HG02610 (cell line): ENCODE data around the gene DIP2B.
"Not testable (repeated sequence)": the region's sequence is repeated elsewhere in the genome, so short reads cannot be mapped to it uniquely, and the experiment has no call there.

Source experiments
- ATAC-seq: cut with Tn5 transposase; IDR thresholded peaks from one replicate; pipeline ENCODE4 v1.9.1; 2021; ENCODE audit warnings: mild to moderate bottlenecking, moderate library complexity; ENCODE audit not compliant: unreplicated experiment

The DIP2B gene

DNA sequence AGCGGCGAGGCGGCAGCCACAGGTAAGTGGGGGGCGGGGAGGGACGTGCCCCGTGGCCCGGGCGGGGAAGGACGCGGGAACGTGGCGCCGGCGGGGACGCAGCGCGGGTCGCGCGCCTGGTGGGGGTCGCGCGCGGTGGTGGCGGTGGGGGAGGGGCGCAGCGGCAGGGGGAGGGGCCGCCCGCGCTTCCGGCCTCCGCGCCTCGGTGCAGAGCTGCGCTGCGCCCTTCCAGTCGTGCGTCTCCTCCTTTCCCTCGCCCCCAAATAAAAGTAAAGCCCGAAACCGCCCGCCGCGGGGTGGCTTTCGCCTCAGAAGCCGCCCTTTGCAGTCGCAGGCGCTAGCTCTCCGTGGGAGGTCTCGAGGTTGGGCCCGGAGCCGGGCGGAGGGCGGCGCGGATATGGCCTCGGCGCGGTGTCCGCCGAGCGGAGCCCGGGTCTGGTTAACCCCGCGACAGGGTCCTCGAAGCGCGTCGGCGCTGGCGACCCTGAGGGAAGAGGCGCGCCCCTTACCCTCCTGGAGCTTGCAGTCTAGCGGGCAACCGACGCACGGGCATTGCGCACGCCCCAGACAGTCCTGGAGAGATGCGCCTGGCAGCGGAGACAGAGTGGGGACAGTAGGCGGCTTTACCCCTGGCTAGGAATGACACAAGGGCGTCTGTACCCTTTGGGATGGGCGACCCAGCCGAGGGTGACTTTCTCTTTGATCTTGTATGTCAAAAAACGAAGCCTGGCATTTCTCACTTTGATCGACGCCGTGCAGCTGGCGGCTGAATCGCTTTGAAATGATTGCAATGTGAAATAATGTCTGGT lies 259.7 kb downstream of the DIP2B start:
- ATAC-seq: peak; percentile 33

DNA sequence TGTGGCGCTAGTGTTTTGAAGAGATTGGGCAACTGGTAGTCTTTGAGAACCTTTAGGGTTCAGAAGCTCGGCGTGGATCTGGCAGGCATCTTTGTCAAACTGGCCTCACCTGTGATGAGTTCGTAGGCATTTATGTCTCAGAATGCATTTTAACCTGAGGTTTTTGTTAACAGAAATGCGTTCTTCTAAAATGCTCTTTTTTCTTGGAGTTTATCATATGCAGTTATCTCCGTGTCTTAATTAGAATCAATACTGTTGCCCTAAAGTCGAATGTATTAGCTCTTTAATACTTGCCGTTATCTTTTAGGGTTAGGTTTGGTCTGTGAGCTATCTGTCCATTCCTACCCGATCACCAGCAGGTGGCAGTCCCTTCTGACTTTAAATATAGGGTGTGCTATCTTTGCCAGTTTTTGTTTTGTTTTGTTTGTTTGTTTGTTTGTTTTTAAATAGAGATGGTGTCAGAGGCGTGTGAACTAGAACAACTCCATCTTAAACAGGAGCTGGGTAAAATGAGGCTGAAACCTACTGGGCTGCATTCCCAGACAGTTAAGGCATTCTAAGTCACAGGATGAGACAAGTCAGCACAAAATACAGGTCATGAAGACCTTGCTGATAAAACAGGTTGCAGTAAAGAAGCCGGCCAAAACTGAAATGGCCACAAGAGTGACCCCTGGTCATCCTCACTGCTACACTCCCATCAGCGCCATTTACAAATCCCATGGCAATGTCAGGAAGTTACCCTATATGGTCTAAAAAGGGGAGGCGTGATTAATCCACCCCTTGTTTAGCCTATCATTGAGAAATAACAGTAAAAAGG lies 260.5 kb downstream of the DIP2B start:
- peak; percentile 41 for ATAC-seq

- ATAC-seq: no peak
Measured at GRCh38 chr12:50768391-50768790, 263.6 kb downstream of the DIP2B start.

DNA sequence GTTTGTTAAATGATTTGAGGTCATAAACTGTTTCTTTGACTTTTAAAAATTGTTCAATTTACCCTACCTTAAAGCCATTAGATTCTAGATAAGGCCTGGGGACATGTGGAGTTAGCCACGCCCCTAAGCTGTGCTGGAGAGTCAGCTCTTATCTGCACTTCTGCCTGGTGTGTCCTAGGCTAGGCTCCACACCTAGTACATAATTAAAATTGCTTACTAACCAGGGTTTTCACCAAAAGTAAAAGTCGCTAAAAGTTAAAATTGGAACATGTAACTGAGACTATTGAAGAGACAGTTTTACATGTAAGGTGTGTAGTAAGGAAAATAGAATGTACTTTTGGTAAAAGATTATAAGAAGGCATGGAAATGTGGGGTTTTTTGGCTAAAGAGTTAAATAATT lies 264.0 kb downstream of the DIP2B start:
- not testable (repeated sequence) for ATAC-seq

DNA sequence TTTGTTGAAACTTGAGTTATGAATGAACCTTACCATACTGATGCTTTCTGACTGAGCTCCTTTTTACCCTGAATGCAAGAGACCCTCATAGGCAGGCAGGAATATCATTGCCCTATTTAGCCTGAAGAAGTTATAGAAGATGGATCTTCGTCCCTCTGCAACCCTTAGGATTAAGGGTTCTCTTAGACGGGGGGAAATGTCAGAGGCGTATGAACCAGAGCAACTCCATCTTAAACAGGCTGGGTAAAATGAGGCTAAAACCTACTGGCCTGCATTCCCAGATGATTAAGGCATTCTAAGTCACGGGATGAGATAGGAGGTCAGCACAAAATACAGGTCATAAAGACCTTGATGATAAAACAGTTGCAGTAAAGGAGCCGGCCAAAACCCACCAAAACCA lies 266.6 kb downstream of the DIP2B start:
- no peak for ATAC-seq

DNA sequence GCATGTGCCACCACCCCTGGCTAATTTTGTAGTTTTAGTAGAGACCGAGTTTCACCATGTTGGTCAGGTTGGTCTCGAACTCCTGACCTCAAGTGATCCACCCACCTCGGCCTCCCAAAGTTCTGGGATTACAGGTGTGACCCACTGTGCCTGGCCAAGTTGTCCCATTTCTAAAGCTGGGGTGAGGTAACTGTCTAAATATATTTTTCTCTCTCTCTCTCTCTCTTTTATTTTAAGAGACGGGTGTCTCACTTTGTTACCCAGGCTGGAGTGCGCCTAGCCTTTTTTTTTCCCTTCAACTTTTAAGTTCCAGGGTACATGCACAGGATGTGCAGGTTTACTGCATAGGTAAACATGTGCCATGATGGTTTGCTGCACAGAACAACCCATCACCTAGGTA lies 267.7 kb downstream of the DIP2B start:
- ATAC-seq: no peak

GRCh38 chr12:50772877-50773276 lies 268.1 kb downstream of the DIP2B start:
- no peak for ATAC-seq

- ATAC-seq: no peak
Measured at GRCh38 chr12:50775251-50775650, 270.5 kb downstream of the DIP2B start.

- ATAC-seq: no peak
Measured at GRCh38 chr12:50776749-50777728, 272.3 kb downstream of the DIP2B start.

DNA sequence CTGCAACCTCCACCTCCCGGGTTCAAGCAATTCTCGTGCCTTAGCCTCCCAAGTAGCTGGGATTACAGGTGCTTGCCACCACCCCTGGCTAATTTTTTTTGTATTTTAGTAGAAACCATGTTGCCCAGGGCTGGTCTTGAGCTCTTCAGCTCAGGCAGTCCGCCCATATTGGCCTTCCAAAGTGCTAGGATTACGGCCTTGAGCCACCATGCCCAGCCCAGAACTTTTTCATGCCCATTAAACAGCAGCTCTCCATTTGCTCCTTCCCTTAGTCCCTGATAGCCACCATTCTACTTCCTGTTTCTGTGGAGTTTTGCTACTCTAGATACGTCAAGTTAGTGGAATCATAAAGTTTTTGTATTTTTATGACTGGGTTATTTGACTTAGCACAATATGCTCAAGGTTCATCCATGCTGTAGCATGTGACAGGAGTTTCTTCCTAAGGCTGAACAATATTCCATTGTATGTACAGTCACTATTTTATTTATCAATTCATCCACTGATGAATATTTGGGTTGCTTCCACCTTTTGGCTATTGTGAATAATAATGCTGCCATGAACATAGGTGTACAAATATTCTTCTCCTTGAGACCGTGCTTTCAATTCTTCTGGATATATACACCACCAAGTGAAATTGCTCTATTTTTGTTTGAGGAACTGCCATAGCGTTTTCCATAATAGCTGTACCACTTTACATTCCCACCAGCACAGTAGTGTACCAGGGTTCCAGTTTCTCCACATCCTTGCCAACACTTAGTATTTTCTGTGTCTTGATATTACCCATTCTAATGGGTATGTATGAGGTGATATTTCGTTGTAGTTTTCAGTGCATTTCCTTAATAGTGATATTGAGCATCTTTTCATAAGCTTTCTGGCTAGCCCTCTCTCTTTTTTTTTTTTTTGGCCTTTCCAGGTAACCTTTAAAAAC lies 274.1 kb downstream of the DIP2B start:
- no peak for ATAC-seq

DNA sequence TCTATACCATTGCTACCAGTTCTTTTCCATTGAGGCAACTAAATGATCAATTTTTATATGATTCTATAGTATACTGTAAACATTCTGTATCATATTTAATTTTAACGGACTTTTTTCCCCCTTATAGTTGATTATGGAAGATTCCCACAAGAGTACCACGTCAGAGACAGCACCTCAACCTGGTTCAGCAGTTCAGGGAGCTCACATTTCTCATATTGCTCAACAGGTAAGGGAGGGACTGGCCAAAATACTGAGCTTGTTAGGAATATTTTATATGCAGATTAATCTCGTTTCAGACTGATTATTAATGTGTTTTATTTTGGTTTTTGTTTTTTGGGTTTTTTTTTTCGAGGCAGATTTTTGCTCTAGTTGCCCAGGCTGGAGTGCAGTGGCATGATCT lies 275.2 kb downstream of the DIP2B start:
- ATAC-seq: no peak

DNA sequence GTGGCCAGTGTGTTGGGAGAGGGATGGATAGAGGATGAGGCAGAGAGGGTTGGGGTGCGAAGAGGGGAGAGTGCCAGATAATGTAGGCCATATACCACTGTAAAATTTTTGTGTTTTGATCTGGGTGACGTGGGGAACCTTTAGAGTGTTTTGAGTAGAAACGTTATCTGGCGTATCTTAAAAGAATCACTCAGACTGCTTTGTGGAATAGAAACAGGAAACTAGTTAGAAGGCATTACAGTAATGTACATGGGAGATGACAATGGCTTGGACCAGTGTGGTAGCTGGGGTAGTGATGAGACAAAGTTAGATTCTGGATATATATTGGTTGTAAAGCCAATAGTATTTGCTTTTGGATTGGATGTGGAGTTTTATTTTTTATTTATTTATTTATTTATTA lies 279.7 kb downstream of the DIP2B start:
- ATAC-seq: no peak

- no peak for ATAC-seq
Measured at GRCh38 chr12:50785406-50786001, 280.7 kb downstream of the DIP2B start.

- no peak for ATAC-seq
Measured at GRCh38 chr12:50786498-50787231, 281.9 kb downstream of the DIP2B start.

- ATAC-seq: no peak
Measured at GRCh38 chr12:50787618-50788017, 282.8 kb downstream of the DIP2B start.

- ATAC-seq: no peak
Measured at GRCh38 chr12:50788561-50788960, 283.8 kb downstream of the DIP2B start.

DNA sequence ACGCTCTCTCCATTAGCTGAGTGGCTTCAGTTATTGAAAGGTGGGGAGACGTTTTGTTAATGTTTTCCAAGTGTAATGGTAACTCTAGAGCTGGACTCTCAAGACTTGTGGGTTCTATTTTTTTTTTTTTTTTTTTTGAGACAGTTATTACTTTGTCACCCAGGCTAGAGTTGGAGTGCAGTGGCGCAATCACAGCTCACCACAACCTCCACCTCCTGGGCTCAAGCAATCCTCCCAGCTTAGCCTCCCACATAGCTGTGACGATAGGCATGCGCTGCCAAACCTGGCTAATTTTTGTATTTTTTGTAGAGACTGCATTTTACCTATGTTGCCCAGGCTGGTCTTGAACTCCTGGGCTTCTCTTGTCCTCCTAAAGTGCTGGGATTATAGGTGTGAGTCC lies 285.3 kb downstream of the DIP2B start:
- no peak for ATAC-seq
